ENCODE measurements around the gene SYT8. TPM values are rescaled to one million over a fixed set of nuclear protein-coding genes. Genes with fewer than 3 reads are reported as not detected.

Gene SYT8
- total and polyA plus RNA-seq, 12 donors: not detected

- intact Hi-C loops (cut with DNase I): no loop called here
Measured at GRCh38 chr11:1817511-1817910, 17.3 kb upstream of the SYT8 start.

GRCh38 chr11:1819074-1819473 lies 15.7 kb upstream of the SYT8 start:
- 84 to 90% methylated on average over 3 of the region's 3 CpGs for WGBS, 2 donors
- intact Hi-C loops (cut with DNase I): no loop called here
- H3K27ac ChIP-seq: no peak overlapping the region

More at GRCh38 chr11:1817511-1817910, 17.3 kb upstream of the SYT8 start:
- H3K4me3 ChIP-seq: no peak overlapping the region
- no peak for ATAC-seq
- TF ChIP-seq CTCF (IDR thresholded peaks at IDR 0.05): no peak
- 75 to 80% methylated on average over 1 of the region's 1 CpG for WGBS, 2 donors
- peaks cover 0 to 30% (median 7%) of the 10 kb centered on the region in 11 donors for H3K9me3 ChIP-seq
- H3K4me1 ChIP-seq: no peaks in the 10 kb centered on the region
- H3K36me3 ChIP-seq: no peaks in the 10 kb centered on the region
- no peak overlapping the region for H3K27ac ChIP-seq
- peaks cover 0 to 35% (median 5%) of the 10 kb centered on the region in 7 donors for H3K27me3 ChIP-seq
- no peak for DNase-seq

GRCh38 chr11:1820463-1821325 lies 14.1 kb upstream of the SYT8 start:
- no peak for TF ChIP-seq CTCF (IDR thresholded peaks at IDR 0.05)
- H3K27ac ChIP-seq: no peak overlapping the region
- H3K27me3 ChIP-seq: peaks cover 0 to 7% (median 0%) of the 10 kb centered on the region in 7 donors
- H3K4me1 ChIP-seq: peaks cover 0 to 7% (median 0%) of the 10 kb centered on the region in 9 donors
- WGBS, 2 donors: 79 to 80% methylated on average over 14 of the region's 14 CpGs
- intact Hi-C loops (cut with DNase I): loop anchor here in 2 of 10 donors (10.0 kb wide), 2 partner anchors 46 to 66 kb away; partner anchors contain the start of gene IFITM10 (in 1 of the 2)
- H3K9me3 ChIP-seq: peaks cover 0 to 29% (median 7%) of the 10 kb centered on the region in 11 donors
- DNase-seq (no peak), ATAC-seq (no peak)
- no peaks in the 10 kb centered on the region for H3K36me3 ChIP-seq
- no peak overlapping the region for H3K4me3 ChIP-seq

More at GRCh38 chr11:1819074-1819473, 15.7 kb upstream of the SYT8 start:
- Histone ChIP-seq H3K9me3 (peaks cover 0 to 29% (median 7%) of the 10 kb centered on the region in 11 donors), H3K27me3 (peaks cover 0 to 24% (median 2%) of the 10 kb centered on the region in 7 donors), H3K36me3 (no peaks in the 10 kb centered on the region), H3K4me3 (no peak overlapping the region), H3K4me1 (no peaks in the 10 kb centered on the region)
- no peak for ATAC-seq
- no peak for DNase-seq
- TF ChIP-seq CTCF (IDR thresholded peaks at IDR 0.05): no peak

GRCh38 chr11:1821562-1821961 lies 13.2 kb upstream of the SYT8 start:
- peaks cover 0 to 9% (median 2%) of the 10 kb centered on the region in 9 donors for H3K4me1 ChIP-seq
- H3K36me3 ChIP-seq: no peaks in the 10 kb centered on the region
- TF ChIP-seq CTCF (IDR thresholded peaks at IDR 0.05): no peak
- DNase-seq: no peak
- H3K27me3 ChIP-seq: peaks cover 0 to 2% (median 0%) of the 10 kb centered on the region in 7 donors
- peaks cover 0 to 29% (median 7%) of the 10 kb centered on the region in 11 donors for H3K9me3 ChIP-seq
- ATAC-seq: no peak
- H3K4me3 ChIP-seq: no peak overlapping the region
- intact Hi-C loops (cut with DNase I): loop anchor here in 2 of 10 donors (10.0 kb wide), 2 partner anchors 47 to 67 kb away; partner anchors contain the start of gene IFITM10 (in 1 of the 2)
- no peak overlapping the region for H3K27ac ChIP-seq

Data from heart right ventricle (tissue), 16 donors.